WTC11 (cell line): ENCODE measurements around the gene MRPL55. TPM values are rescaled to one million over a fixed set of nuclear protein-coding genes. Genes with fewer than 3 reads are reported as not detected.

Source experiments
- ATF6 ChIP-seq: sonication (generic); formaldehyde crosslinking; IDR thresholded peaks from 2 replicates; pipeline ENCODE4 v1.8.1; 2023; ENCODE audit warnings: mild to moderate bottlenecking, missing genetic modification reagents
- CBFB ChIP-seq: sonication (generic); formaldehyde crosslinking; IDR thresholded peaks from 2 replicates; pipeline ENCODE4 v1.8.1; 2022; ENCODE audit warnings: mild to moderate bottlenecking, low read depth, missing genetic modification reagents
- ELF4 ChIP-seq: sonication (generic); formaldehyde crosslinking; IDR thresholded peaks from 2 replicates; pipeline ENCODE4 v1.8.1; 2022; ENCODE audit warnings: low read depth, mild to moderate bottlenecking, moderate library complexity, missing genetic modification reagents
- EMX1 ChIP-seq: fragments of 250-450 bp; sonication (Bioruptor Pico); IDR thresholded peaks from 2 replicates; pipeline ENCODE4 v1.8.0; 2021; ENCODE audit warnings: mild to moderate bottlenecking
- ESRRA ChIP-seq: sonication (generic); formaldehyde crosslinking; IDR thresholded peaks from 2 replicates; pipeline ENCODE4 v1.8.1; 2022; ENCODE audit warnings: mild to moderate bottlenecking, missing genetic modification reagents, borderline replicate concordance
- FOXJ3 ChIP-seq: sonication (generic); formaldehyde crosslinking; IDR thresholded peaks from 2 replicates; pipeline ENCODE4 v1.9.0; 2021; ENCODE audit warnings: missing genetic modification reagents, mild to moderate bottlenecking, borderline replicate concordance
- FOXK1 ChIP-seq: sonication (generic); formaldehyde crosslinking; IDR thresholded peaks from 2 replicates; pipeline ENCODE4 v1.8.0; 2022; ENCODE audit warnings: mild to moderate bottlenecking, moderate library complexity, missing genetic modification reagents
- FOXP1 ChIP-seq: sonication (generic); formaldehyde crosslinking; IDR thresholded peaks from 2 replicates; pipeline ENCODE4 v1.8.0; 2022; ENCODE audit warnings: missing genetic modification reagents, mild to moderate bottlenecking, moderate library complexity, borderline replicate concordance
- FOXP4 ChIP-seq: sonication (generic); formaldehyde crosslinking; IDR thresholded peaks from 2 replicates; pipeline ENCODE4 v1.8.0; 2022; ENCODE audit warnings: mild to moderate bottlenecking, missing genetic modification reagents
- GTF2I ChIP-seq: fragments of 250-450 bp; sonication (Bioruptor Pico); conservative IDR thresholded peaks from 2 replicates; pipeline ENCODE4 v1.4.0; 2021; ENCODE audit warnings: mild to moderate bottlenecking
- HMGA2 ChIP-seq: fragments of 250-450 bp; sonication (Bioruptor Pico); IDR thresholded peaks from 2 replicates; pipeline ENCODE4 v1.4.0; 2021; ENCODE audit warnings: mild to moderate bottlenecking, moderate library complexity
- KAT7 ChIP-seq: sonication (generic); formaldehyde crosslinking; IDR thresholded peaks from 2 replicates; pipeline ENCODE4 v1.8.1; 2023; ENCODE audit warnings: missing genetic modification reagents, mild to moderate bottlenecking, borderline replicate concordance
- MAX ChIP-seq: sonication (generic); formaldehyde crosslinking; IDR thresholded peaks from 2 replicates; pipeline ENCODE4 v1.8.0; 2022; ENCODE audit warnings: mild to moderate bottlenecking, missing genetic modification reagents
- NR3C1 ChIP-seq: sonication (generic); formaldehyde crosslinking; conservative IDR thresholded peaks from 2 replicates; pipeline ENCODE4 v1.8.1; 2023; ENCODE audit warnings: low read depth, mild to moderate bottlenecking, missing genetic modification reagents
- PRDM15 ChIP-seq: sonication (generic); formaldehyde crosslinking; IDR thresholded peaks from 2 replicates; pipeline ENCODE4 v1.8.0; 2022; ENCODE audit warnings: missing genetic modification reagents
- PREB ChIP-seq: sonication (generic); formaldehyde crosslinking; IDR thresholded peaks from 2 replicates; pipeline ENCODE4 v1.8.1; 2022; ENCODE audit warnings: mild to moderate bottlenecking, missing genetic modification reagents, moderate library complexity, borderline replicate concordance
- RELA ChIP-seq: sonication (generic); formaldehyde crosslinking; IDR thresholded peaks from 2 replicates; pipeline ENCODE4 v1.8.1; 2022; ENCODE audit warnings: missing genetic modification reagents, mild to moderate bottlenecking, borderline replicate concordance
- STAT6 ChIP-seq: sonication (generic); formaldehyde crosslinking; conservative IDR thresholded peaks from 2 replicates; pipeline ENCODE4 v1.8.1; 2023; ENCODE audit warnings: mild to moderate bottlenecking, low read depth, missing genetic modification reagents, moderate library complexity
- USF2 ChIP-seq: sonication (generic); formaldehyde crosslinking; IDR thresholded peaks from 2 replicates; pipeline ENCODE4 v1.8.1; 2023; ENCODE audit warnings: mild to moderate bottlenecking, missing genetic modification reagents, moderate library complexity
- ZBTB21 ChIP-seq: sonication (generic); formaldehyde crosslinking; IDR thresholded peaks from 2 replicates; pipeline ENCODE4 v1.8.1; 2023; ENCODE audit warnings: mild to moderate bottlenecking, missing genetic modification reagents, borderline replicate concordance
- ZNF138 ChIP-seq: sonication (generic); formaldehyde crosslinking; conservative IDR thresholded peaks from 2 replicates; pipeline ENCODE4 v1.8.1; 2022; ENCODE audit warnings: mild to moderate bottlenecking, moderate library complexity, missing genetic modification reagents
- ZNF263 ChIP-seq: sonication (generic); formaldehyde crosslinking; IDR thresholded peaks from 2 replicates; pipeline ENCODE4 v1.8.1; 2022; ENCODE audit warnings: low read depth, mild to moderate bottlenecking, moderate library complexity, missing genetic modification reagents
- ZSCAN18 ChIP-seq: fragments of 250-450 bp; sonication (Bioruptor Pico); IDR thresholded peaks from 2 replicates; pipeline ENCODE4 v2.1.2; 2022; ENCODE audit warnings: mild to moderate bottlenecking, moderate library complexity
- total RNA-seq: library from RNA; stranded (reverse); gene quantifications from 3 replicates; pipeline ENCODE4 v1.2.3, GENCODE V29; 2021

The MRPL55 gene
- total RNA-seq, 1 experiment from 2014 or later: 66.9 TPM

- TF ChIP-seq PRDM15 (no peak), PREB (CRISPR knock-in tag) (no peak), GTF2I (CRISPR knock-in tag) (0 out of 2 replicates have a peak, but pooled peaks have one; percentile 1), EMX1 (CRISPR knock-in tag) (no peak), ESRRA (peak; percentile 50; the same call in 1 of the 2 replicates), STAT6 (CRISPR knock-in tag) (no peak), CBFB (no peak), FOXP1 (peak; percentile 75), ZBTB21 (CRISPR knock-in tag) (peak; percentile 99), ELF4 (CRISPR knock-in tag) (no peak), ZNF263 (CRISPR knock-in tag) (no peak), FOXJ3 (CRISPR knock-in tag) (no peak), FOXP4 (CRISPR knock-in tag) (peak; percentile 45; the same call in 1 of the 2 replicates), RELA (CRISPR knock-in tag) (no peak), ATF6 (CRISPR knock-in tag) (no peak), USF2 (CRISPR knock-in tag) (no peak), FOXK1 (CRISPR knock-in tag) (peak; percentile 74), KAT7 (CRISPR knock-in tag) (no peak), MAX (CRISPR knock-in tag) (peak; percentile 48; the same call in 1 of the 2 replicates), ZSCAN18 (no peak), HMGA2 (CRISPR knock-in tag) (no peak), ZNF138 (no peak), NR3C1 (CRISPR knock-in tag) (no peak)
These were observed 31.0 kb upstream of the MRPL55 start, which contains the start of gene GUK1 (continued) for GRCh38 chr1:228139931-228140723.
